ENCODE measurements around the gene PITX1.

GRCh38 chr5:135062216-135063055, 28.4 kb upstream of the PITX1 start:
- TF ChIP-seq PATZ1 (CRISPR knock-in tag; IDR thresholded peaks at IDR 0.05; ENCODE audit: borderline replicate concordance) = no peak
- no peak for TF ChIP-seq ZNF8 (CRISPR knock-in tag; IDR thresholded peaks at IDR 0.05)
- no peak for TF ChIP-seq SNAI2 (CRISPR knock-in tag; IDR thresholded peaks at IDR 0.05)
- no peak for TF ChIP-seq ZFP30 (CRISPR knock-in tag; IDR thresholded peaks at IDR 0.05)
- TF ChIP-seq PPARA (CRISPR knock-in tag; IDR thresholded peaks at IDR 0.05; ENCODE audit: borderline replicate concordance) = no peak
- TF ChIP-seq, protein P1, sequence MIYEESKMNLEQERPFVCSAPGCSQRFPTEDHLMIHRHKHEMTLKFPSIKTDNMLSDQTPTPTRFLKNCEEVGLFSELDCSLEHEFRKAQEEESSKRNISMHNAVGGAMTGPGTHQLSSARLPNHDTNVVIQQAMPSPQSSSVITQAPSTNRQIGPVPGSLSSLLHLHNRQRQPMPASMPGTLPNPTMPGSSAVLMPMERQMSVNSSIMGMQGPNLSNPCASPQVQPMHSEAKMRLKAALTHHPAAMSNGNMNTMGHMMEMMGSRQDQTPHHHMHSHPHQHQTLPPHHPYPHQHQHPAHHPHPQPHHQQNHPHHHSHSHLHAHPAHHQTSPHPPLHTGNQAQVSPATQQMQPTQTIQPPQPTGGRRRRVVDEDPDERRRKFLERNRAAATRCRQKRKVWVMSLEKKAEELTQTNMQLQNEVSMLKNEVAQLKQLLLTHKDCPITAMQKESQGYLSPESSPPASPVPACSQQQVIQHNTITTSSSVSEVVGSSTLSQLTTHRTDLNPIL (CRISPR knock-in tag; IDR thresholded peaks at IDR 0.05; ENCODE audit: low read depth) = no peak
- no peak for TF ChIP-seq TOX (CRISPR knock-in tag; IDR thresholded peaks at IDR 0.05; ENCODE audit: borderline replicate concordance)
- TF ChIP-seq TSHZ2 (CRISPR knock-in tag; IDR thresholded peaks at IDR 0.05) = no peak
- TF ChIP-seq ARNTL (CRISPR knock-in tag; IDR thresholded peaks at IDR 0.05; ENCODE audit: borderline replicate concordance, low read depth) = no peak
- no peak for TF ChIP-seq TCF4 (CRISPR knock-in tag; IDR thresholded peaks at IDR 0.05; ENCODE audit: borderline replicate concordance)
- TF ChIP-seq RARB (CRISPR knock-in tag; IDR thresholded peaks at IDR 0.05) = no peak
- TF ChIP-seq ESRRG (CRISPR knock-in tag; IDR thresholded peaks at IDR 0.05) = no peak
